Endothelial cell of umbilical vein (primary cell): ENCODE measurements around the gene DALRD3. TPM values are rescaled to one million over a fixed set of nuclear protein-coding genes. Genes with fewer than 3 reads are reported as not detected.

ENCODE experiments used
- BruUV-seq: library from RNA; stranded (reverse); fragments of 400-500 nt; replicated peaks from 2 replicates; lab custom pipeline; 2021; lab: Mats Ljungman, UMichigan
- CTCF ChIA-PET: fragments of 300-600, 350-600 bp; sonication (Branson Sonifier 250); formaldehyde crosslinking; loops from one replicate; lab custom pipeline; 2021; ENCODE audit warnings: antibody characterized with exemption, inconsistent platforms; lab: Charles Lee
- POLR2A ChIA-PET: fragments of 300-600, 350-600 bp; sonication (Branson Sonifier 250); formaldehyde crosslinking; loops from one replicate; lab custom pipeline; 2021; ENCODE audit warnings: antibody characterized with exemption, inconsistent platforms; lab: Charles Lee
- DNase-seq: peaks from one replicate; pipeline ENCODE4 v3.0.0-alpha.2; 2011; ENCODE audit warnings: low read depth, low spot score
- FAIRE-seq: peaks from 2 replicates; lab custom pipeline; 2011; peaks lifted over from hg19 to GRCh38; lab: Jason Lieb, UNC
- H2AFZ ChIP-seq: 2 replicates; pipeline ENCODE4 v1.6.0; 2012; ENCODE audit warnings: low read depth, low read length, control low read depth, inconsistent platforms
- H3K27ac ChIP-seq: 2 replicates; pipeline ENCODE4 v1.5.1; 2011; ENCODE audit warnings: low read depth, mild to moderate bottlenecking, control low read depth, low read length, moderate library complexity; ENCODE audit not compliant: insufficient read depth
- H3K27me3 ChIP-seq, 2 experiments: 2 replicates each; pipeline versions ENCODE4 v1.6.0 to v1.6.1; 2011; ENCODE audit warnings: low read length in 2 of 2, mixed read lengths in 1 of 2; ENCODE audit not compliant: control insufficient read depth in 2 of 2, insufficient read depth in 2 of 2
- H3K36me3 ChIP-seq, 2 experiments: 2 replicates in 1 of 2; 3 replicates in 1 of 2; pipeline ENCODE4 v1.5.1; 2011; ENCODE audit warnings: low read length in 2 of 2, mild to moderate bottlenecking in 1 of 2, moderate library complexity in 1 of 2; ENCODE audit not compliant: control insufficient read depth in 2 of 2, insufficient read depth in 2 of 2; ENCODE audit errors: extremely low read depth in 1 of 2
- H3K4me1 ChIP-seq: 3 replicates; pipeline ENCODE4 v1.5.1; 2011; ENCODE audit warnings: mild to moderate bottlenecking, low read length; ENCODE audit not compliant: control insufficient read depth, insufficient read depth; ENCODE audit errors: extremely low read depth
- H3K4me2 ChIP-seq: 2 replicates; pipeline ENCODE4 v1.6.1; 2011; ENCODE audit warnings: low read length, control low read depth, mixed read lengths; ENCODE audit not compliant: insufficient read depth
- H3K4me3 ChIP-seq, 3 experiments: fragments of 200-600 bp in 1 of 3; sonication (generic), shearing (Covaris generic) in 1 of 3; replicated peaks in 1 of 3; 2 replicates each; pipeline ENCODE4 v1.5.1; 2011 to 2016; ENCODE audit warnings: control low read depth in 3 of 3, low read length in 3 of 3, mild to moderate bottlenecking in 2 of 3, inconsistent platforms in 1 of 3, low read depth in 1 of 3, moderate library complexity in 1 of 3; ENCODE audit not compliant: insufficient read depth in 1 of 3
- H3K79me2 ChIP-seq: 2 replicates; pipeline ENCODE4 v1.6.0; 2012; ENCODE audit warnings: low read length, inconsistent platforms; ENCODE audit not compliant: control insufficient read depth, insufficient read depth
- H3K9ac ChIP-seq: replicated peaks from 2 replicates; pipeline ENCODE3; 2011; ENCODE audit warnings: low read length, control low read depth; ENCODE audit not compliant: insufficient read depth; ENCODE audit errors: extremely low read depth
- H3K9me1 ChIP-seq: replicated peaks from 3 replicates; pipeline ENCODE4 v1.6.0; 2011; ENCODE audit warnings: mild to moderate bottlenecking, low read length; ENCODE audit not compliant: control insufficient read depth, insufficient read depth; ENCODE audit errors: extremely low read depth
- H3K9me3 ChIP-seq: replicated peaks from 2 replicates; pipeline ENCODE4 v1.5.1; 2012; ENCODE audit warnings: low read length, inconsistent platforms; ENCODE audit not compliant: control insufficient read depth, insufficient read depth
- H4K20me1 ChIP-seq: replicated peaks from 2 replicates; pipeline ENCODE3; 2011; ENCODE audit warnings: mild to moderate bottlenecking, low read length; ENCODE audit not compliant: control insufficient read depth, insufficient read depth; ENCODE audit errors: extremely low read depth
- EZH2 ChIP-seq: IDR thresholded peaks from 2 replicates; pipeline ENCODE4 v1.6.1; 2012; ENCODE audit warnings: borderline replicate concordance, low read depth, mild to moderate bottlenecking, moderate library complexity, low read length, inconsistent platforms; ENCODE audit not compliant: severe bottlenecking
- POLR2A ChIP-seq: IDR thresholded peaks from 2 replicates; pipeline ENCODE4 v1.6.1; 2012; ENCODE audit warnings: low read depth, mild to moderate bottlenecking, control low read depth, low read length
- POLR2AphosphoS5 ChIP-seq: IDR thresholded peaks from 2 replicates; pipeline ENCODE4 v1.6.1; 2012; ENCODE audit warnings: low read depth, mild to moderate bottlenecking, control low read depth, low read length, moderate library complexity; ENCODE audit not compliant: insufficient read depth
- dilution Hi-C: fragments of 300-500 bp; cut with MboI; formaldehyde crosslinking; loops from one replicate; pipeline ENCODE4 v1.15.0; 2019; ENCODE audit warnings: low sequenced_read_pairs; ENCODE audit not compliant: extremely low pct_ligation_motif_present
- intact Hi-C: fragments of 100-400 bp; cut with micrococcal nuclease; formaldehyde crosslinking; loops from one replicate; pipeline ENCODE4 v1.10.0; 2022
- polyA plus RNA-seq, 4 experiments: library from polyadenylated mRNA; depleted of rRNA in 3 of 4; stranded (reverse) in 3 of 4; unstranded in 1 of 4; fragments of >200 nt; gene quantifications; 2 replicates each; pipeline versions ENCODE4 v1.2.1 to v1.2.3, GENCODE V29; 2011 to 2012; ENCODE audit warnings: missing spikeins in 1 of 4
- total RNA-seq: library from RNA; stranded (reverse); gene quantifications from 2 replicates; pipeline ENCODE4 v1.2.3, GENCODE V29; 2021
- TF ChIP-seq, protein P1 (sequence below), 2 donors: IDR thresholded peaks; 1 replicate in 1 of 2; 2 replicates in 1 of 2; pipeline ENCODE4 v1.5.1; 2011; ENCODE audit warnings: low read length in 2 of 2, mild to moderate bottlenecking in 2 of 2, moderate library complexity in 2 of 2, control low read depth in 1 of 2, inconsistent platforms in 1 of 2, low read depth in 1 of 2; ENCODE audit not compliant: insufficient read depth in 1 of 2; ENCODE audit errors: extremely low read depth in 1 of 2

The DALRD3 gene
- total and polyA plus RNA-seq, 2 donors (not counting 3 experiments of a cell fraction or from before 2014, with no cell fraction given), result 22.7 to 60.8 TPM

GRCh38 chr3:48997714-48998637 lies 20.4 kb downstream of the DALRD3 start:
- Histone ChIP-seq H4K20me1 (no peaks in the 10 kb centered on the region), H3K36me3 (peaks cover 0 to 3% of the 10 kb centered on the region in 2 experiments), H3K9ac (no peak overlapping the region), H3K4me2 (no peak overlapping the region), H3K9me1 (no peaks in the 10 kb centered on the region), H3K27ac (no peak overlapping the region), H2AFZ (no peak overlapping the region), H3K79me2 (no peaks in the 10 kb centered on the region), H3K9me3 (no peaks in the 10 kb centered on the region), H3K4me1 (no peaks in the 10 kb centered on the region), H3K27me3 (no peaks in the 10 kb centered on the region), H3K4me3 (no peak overlapping the region)
- POLR2A ChIA-PET, result no interaction called here
- no TSS peak for BruUV-seq
- FAIRE-seq (no peak), DNase-seq (no peak)
- dilution Hi-C loops, result no loop called here
- TF ChIP-seq POLR2AphosphoS5 (no peak), POLR2A (no peak), EZH2 (no peak)
- TF ChIP-seq, protein P1, sequence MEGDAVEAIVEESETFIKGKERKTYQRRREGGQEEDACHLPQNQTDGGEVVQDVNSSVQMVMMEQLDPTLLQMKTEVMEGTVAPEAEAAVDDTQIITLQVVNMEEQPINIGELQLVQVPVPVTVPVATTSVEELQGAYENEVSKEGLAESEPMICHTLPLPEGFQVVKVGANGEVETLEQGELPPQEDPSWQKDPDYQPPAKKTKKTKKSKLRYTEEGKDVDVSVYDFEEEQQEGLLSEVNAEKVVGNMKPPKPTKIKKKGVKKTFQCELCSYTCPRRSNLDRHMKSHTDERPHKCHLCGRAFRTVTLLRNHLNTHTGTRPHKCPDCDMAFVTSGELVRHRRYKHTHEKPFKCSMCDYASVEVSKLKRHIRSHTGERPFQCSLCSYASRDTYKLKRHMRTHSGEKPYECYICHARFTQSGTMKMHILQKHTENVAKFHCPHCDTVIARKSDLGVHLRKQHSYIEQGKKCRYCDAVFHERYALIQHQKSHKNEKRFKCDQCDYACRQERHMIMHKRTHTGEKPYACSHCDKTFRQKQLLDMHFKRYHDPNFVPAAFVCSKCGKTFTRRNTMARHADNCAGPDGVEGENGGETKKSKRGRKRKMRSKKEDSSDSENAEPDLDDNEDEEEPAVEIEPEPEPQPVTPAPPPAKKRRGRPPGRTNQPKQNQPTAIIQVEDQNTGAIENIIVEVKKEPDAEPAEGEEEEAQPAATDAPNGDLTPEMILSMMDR (IDR thresholded peaks at IDR 0.05; ENCODE audit: extremely low read depth in 1 of 2, insufficient read depth in 1 of 2, low read depth in 1 of 2, low read length in 2 of 2), result no peak
- intact Hi-C loops, result no loop called here
- CTCF ChIA-PET, result interaction anchor here (1.4 to 4.8 kb wide), 3 partner anchors 10 to 16 kb away, joined by 3 to 25 read pairs (median 3); partner anchors contain the start of gene WDR6
